Natural killer cell (primary cell): ENCODE measurements around the gene PAPOLA. TPM values are rescaled to one million over a fixed set of nuclear protein-coding genes. Genes with fewer than 3 reads are reported as not detected.

Experiments
- ATAC-seq, 3 donors: fragments of 150-1000 bp in 2 of 3; fragments of 200-7000 bp in 1 of 3; cut with Tn5 transposase; 1 replicate in 1 of 3; 2 replicates in 2 of 3; pipeline ENCODE4 v1.10.0; 2021; ENCODE audit warnings: mild to moderate bottlenecking in 2 of 3, moderate library complexity in 2 of 3
- DNase-seq, 2 donors: peaks; one replicate each; pipeline versions ENCODE4 v3.0.0 to v3.0.0-alpha.2; 2013 to 2021; ENCODE audit warnings: mixed read lengths in 1 of 2
- H3K27ac ChIP-seq: one replicate; pipeline ENCODE4 v1.5.1; 2013; ENCODE audit warnings: mild to moderate bottlenecking, low read length
- H3K27me3 ChIP-seq: one replicate; pipeline ENCODE4 v1.6.1; 2013; ENCODE audit warnings: low read length; ENCODE audit not compliant: control insufficient read depth, insufficient read depth
- H3K36me3 ChIP-seq: one replicate; pipeline ENCODE4 v1.6.1; 2013; ENCODE audit warnings: low read length; ENCODE audit not compliant: control insufficient read depth, insufficient read depth
- H3K4me1 ChIP-seq: one replicate; pipeline ENCODE4 v1.6.1; 2013; ENCODE audit warnings: low read length; ENCODE audit not compliant: control insufficient read depth, insufficient read depth
- H3K4me3 ChIP-seq: one replicate; pipeline ENCODE4 v1.5.1; 2013; ENCODE audit warnings: low read length
- H3K9me3 ChIP-seq: one replicate; pipeline ENCODE4 v1.6.1; 2013; ENCODE audit warnings: low read length; ENCODE audit not compliant: control insufficient read depth, insufficient read depth
- H3K27ac Mint-ChIP-seq, 2 donors: one replicate each; pipeline ENCODE4 v1.8.0; 2022; ENCODE audit warnings: mild to moderate bottlenecking in 2 of 2, mixed read lengths in 2 of 2, moderate library complexity in 1 of 2
- H3K27me3 Mint-ChIP-seq, 2 donors: one replicate each; pipeline ENCODE4 v1.8.0; 2022; ENCODE audit warnings: low read depth in 2 of 2, mixed read lengths in 2 of 2
- H3K36me3 Mint-ChIP-seq: one replicate; pipeline ENCODE4 v1.8.0; 2022; ENCODE audit warnings: mixed read lengths
- H3K4me1 Mint-ChIP-seq, 2 donors: one replicate each; pipeline ENCODE4 v1.8.0; 2022; ENCODE audit warnings: mixed read lengths in 2 of 2
- H3K4me3 Mint-ChIP-seq: one replicate; pipeline ENCODE4 v1.8.0; 2022; ENCODE audit warnings: mild to moderate bottlenecking, moderate library complexity, mixed read lengths
- H3K9me3 Mint-ChIP-seq, 2 donors: one replicate each; pipeline ENCODE4 v1.8.0; 2022; ENCODE audit warnings: mixed read lengths in 2 of 2
- WGBS: methylation state at CpG from one replicate; pipeline ENCODE4 v1.1.7; 2013; ENCODE audit warnings: missing lambda C conversion rate; ENCODE audit not compliant: insufficient coverage; 5-methylcytosine and 5-hydroxymethylcytosine counted together
- intact Hi-C: fragments of 100-400 bp; cut with micrococcal nuclease; formaldehyde crosslinking; loops from one replicate; pipeline ENCODE4 v1.14.2; 2022
- total RNA-seq, 4 donors: library from RNA; stranded (reverse); fragments of 120-200 nt in 1 of 4; gene quantifications; one replicate each; pipeline versions ENCODE4 v1.2.3 to v1.2.4, GENCODE V29; 2013 to 2022
- TF ChIP-seq, protein P1 (sequence below): fragments of 200-600 bp; IDR thresholded peaks from one replicate; pipeline ENCODE4 v1.8.0; 2022; ENCODE audit warnings: antibody characterized with exemption

Gene PAPOLA
- total RNA-seq, 3 donors from 2014 or later (not counting 1 experiment from before 2014, with no cell fraction given): 200 to 225 (median 224) TPM

DNA sequence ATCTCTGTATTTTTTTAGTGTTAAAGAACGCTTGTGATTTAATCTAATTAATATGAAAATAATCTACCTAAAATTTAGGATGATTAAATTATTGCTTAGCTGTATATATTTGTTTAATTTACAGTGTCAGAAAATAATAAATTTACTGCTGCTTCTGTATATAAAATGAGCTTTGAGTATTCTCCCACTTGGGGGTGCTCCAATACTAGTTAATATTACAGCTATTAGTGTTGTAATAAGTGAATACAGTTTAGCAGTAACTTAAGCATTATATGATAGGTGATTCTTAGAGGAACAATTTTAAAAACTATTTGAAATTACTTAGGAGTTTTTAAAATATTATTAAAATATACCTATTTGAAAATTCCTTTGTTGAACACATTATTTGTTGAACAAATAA is 62.2 kb downstream of the PAPOLA start:
- Histone ChIP-seq H3K4me1 (no peaks in the 10 kb centered on the region), H3K27me3 (no peaks in the 10 kb centered on the region), H3K4me3 (no peak overlapping the region), H3K36me3 (peaks cover 73% of the 10 kb centered on the region), H3K9me3 (no peaks in the 10 kb centered on the region), H3K27ac (no peak overlapping the region)
- ATAC-seq (no peak), DNase-seq (peak in 1 of 2 donors; percentile 10)
- peaks cover 14% of the 10 kb centered on the region for H3K36me3 Mint-ChIP-seq
- no peaks in the 10 kb centered on the region for H3K27me3 Mint-ChIP-seq
- WGBS: no CpG with 5 or more reads among the region's 1 CpG
- peak overlapping the region in 1 of 2 donors; percentile 34 for H3K27ac Mint-ChIP-seq
- TF ChIP-seq, protein P1, sequence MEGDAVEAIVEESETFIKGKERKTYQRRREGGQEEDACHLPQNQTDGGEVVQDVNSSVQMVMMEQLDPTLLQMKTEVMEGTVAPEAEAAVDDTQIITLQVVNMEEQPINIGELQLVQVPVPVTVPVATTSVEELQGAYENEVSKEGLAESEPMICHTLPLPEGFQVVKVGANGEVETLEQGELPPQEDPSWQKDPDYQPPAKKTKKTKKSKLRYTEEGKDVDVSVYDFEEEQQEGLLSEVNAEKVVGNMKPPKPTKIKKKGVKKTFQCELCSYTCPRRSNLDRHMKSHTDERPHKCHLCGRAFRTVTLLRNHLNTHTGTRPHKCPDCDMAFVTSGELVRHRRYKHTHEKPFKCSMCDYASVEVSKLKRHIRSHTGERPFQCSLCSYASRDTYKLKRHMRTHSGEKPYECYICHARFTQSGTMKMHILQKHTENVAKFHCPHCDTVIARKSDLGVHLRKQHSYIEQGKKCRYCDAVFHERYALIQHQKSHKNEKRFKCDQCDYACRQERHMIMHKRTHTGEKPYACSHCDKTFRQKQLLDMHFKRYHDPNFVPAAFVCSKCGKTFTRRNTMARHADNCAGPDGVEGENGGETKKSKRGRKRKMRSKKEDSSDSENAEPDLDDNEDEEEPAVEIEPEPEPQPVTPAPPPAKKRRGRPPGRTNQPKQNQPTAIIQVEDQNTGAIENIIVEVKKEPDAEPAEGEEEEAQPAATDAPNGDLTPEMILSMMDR: no peak
- H3K9me3 Mint-ChIP-seq: no peaks in the 10 kb centered on the region
- H3K4me1 Mint-ChIP-seq: peaks cover 0 to 5% of the 10 kb centered on the region in 2 donors
- H3K4me3 Mint-ChIP-seq: no peak overlapping the region
- intact Hi-C loops: no loop called here

DNA sequence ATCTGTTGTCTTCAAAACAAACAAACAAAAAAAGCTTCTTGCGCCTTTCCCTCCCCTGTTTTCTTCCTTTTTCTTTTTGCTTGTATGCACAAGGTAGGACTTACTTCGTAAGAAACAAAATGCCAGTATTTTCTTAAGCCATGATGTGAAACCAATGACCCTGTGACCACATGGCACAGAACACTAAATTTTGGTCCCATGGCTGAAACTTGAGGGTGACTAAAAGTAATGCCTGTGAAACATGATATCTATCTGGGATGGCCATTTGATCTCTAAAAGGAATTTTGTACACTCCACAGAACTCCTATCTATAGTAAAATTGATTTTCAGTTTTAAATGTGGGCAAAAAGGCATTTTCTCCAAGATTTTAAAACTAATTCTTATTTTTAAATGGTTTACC is 63.6 kb downstream of the PAPOLA start:
- Histone ChIP-seq H3K36me3 (peaks cover 60% of the 10 kb centered on the region), H3K4me3 (no peak overlapping the region), H3K27ac (no peak overlapping the region), H3K9me3 (no peaks in the 10 kb centered on the region), H3K4me1 (no peaks in the 10 kb centered on the region), H3K27me3 (no peaks in the 10 kb centered on the region)
- ATAC-seq (no peak), DNase-seq (no peak)
- 100% methylated on average over 2 of the region's 2 CpGs for WGBS
- TF ChIP-seq, protein P1: no peak
- no peak overlapping the region for H3K27ac Mint-ChIP-seq
- intact Hi-C loops: loop anchor here (2.0 kb wide), 1 partner anchor 175 kb away; no protein-coding TSS in a partner anchor
- H3K27me3 Mint-ChIP-seq: no peaks in the 10 kb centered on the region
- H3K9me3 Mint-ChIP-seq: no peaks in the 10 kb centered on the region
- H3K4me3 Mint-ChIP-seq: no peak overlapping the region
- H3K4me1 Mint-ChIP-seq: peaks cover 0 to 5% of the 10 kb centered on the region in 2 donors
- H3K36me3 Mint-ChIP-seq: peaks cover 14% of the 10 kb centered on the region

DNA sequence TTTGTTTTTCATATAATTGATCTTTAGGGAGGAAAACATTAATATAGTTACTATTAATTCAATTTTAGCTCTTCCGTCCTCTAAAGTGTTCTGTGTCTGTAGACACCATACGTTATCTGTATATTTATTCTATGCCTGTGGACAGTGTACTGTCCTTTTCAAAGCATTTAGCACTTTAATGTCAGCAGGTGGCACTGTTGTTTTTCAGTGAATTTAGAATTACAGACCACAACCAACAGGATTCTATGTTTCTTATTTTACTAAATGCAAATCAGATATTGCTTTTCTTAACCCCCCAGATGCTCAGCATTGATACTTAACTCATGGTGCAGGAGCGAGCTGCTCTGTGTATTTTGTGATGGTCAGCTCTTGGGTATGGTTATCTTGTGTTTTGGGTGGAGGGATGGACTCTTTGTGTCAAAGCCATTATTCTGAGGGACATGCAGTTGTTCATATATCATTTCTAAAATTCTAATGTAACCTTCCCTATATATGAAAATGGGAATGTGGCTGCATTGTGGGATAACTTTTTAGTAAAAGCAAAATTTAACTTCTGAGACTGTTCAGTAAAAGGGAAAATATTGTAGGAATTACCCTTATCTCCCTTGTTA is 65.2 kb downstream of the PAPOLA start:
- Mint-ChIP-seq H3K36me3 (peaks cover 14% of the 10 kb centered on the region), H3K9me3 (no peaks in the 10 kb centered on the region), H3K4me3 (no peak overlapping the region), H3K27me3 (no peaks in the 10 kb centered on the region), H3K27ac (no peak overlapping the region), H3K4me1 (peaks cover 0 to 5% of the 10 kb centered on the region in 2 donors)
- DNase-seq (peak in 1 of 2 donors; percentile 53), ATAC-seq (peak in 1 of 3 donors; percentile 53)
- intact Hi-C loops: loop anchor here (2.0 kb wide), 1 partner anchor 173 kb away; no protein-coding TSS in a partner anchor
- Histone ChIP-seq H3K36me3 (peaks cover 58% of the 10 kb centered on the region), H3K27me3 (no peaks in the 10 kb centered on the region), H3K4me1 (no peaks in the 10 kb centered on the region), H3K27ac (no peak overlapping the region), H3K4me3 (no peak overlapping the region), H3K9me3 (no peaks in the 10 kb centered on the region)
- 100% methylated on average over 2 of the region's 3 CpGs for WGBS
- TF ChIP-seq, protein P1: peak; percentile 24

DNA sequence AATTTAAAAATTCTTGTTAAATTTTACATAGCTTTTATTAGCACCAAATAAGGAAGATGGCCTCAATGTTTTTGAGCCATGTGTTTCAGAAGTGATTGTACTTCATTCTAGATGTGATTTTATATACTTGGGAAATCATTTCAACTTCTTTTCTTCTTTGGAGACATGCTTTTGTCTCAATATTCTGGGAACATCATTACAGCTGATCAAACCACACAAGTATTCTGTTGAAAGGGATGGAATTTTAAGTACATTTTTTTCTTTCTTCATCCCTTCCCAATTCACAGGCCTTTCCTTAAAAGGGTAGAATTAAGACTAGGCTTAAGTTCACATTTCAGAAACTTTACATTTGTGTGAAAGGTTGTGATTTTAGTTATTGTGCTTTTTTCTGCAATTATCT is 66.4 kb downstream of the PAPOLA start:
- H3K27ac Mint-ChIP-seq: peak overlapping the region in 1 of 2 donors; percentile 10
- peaks cover 5 to 6% of the 10 kb centered on the region in 2 donors for H3K4me1 Mint-ChIP-seq
- Histone ChIP-seq H3K27me3 (no peaks in the 10 kb centered on the region), H3K4me3 (no peak overlapping the region), H3K9me3 (no peaks in the 10 kb centered on the region), H3K27ac (no peak overlapping the region), H3K4me1 (no peaks in the 10 kb centered on the region), H3K36me3 (peaks cover 47% of the 10 kb centered on the region)
- H3K9me3 Mint-ChIP-seq: no peaks in the 10 kb centered on the region
- intact Hi-C loops: no loop called here
- H3K27me3 Mint-ChIP-seq: no peaks in the 10 kb centered on the region
- peaks cover 14% of the 10 kb centered on the region for H3K36me3 Mint-ChIP-seq
- ATAC-seq: no peak
- H3K4me3 Mint-ChIP-seq: no peak overlapping the region
- TF ChIP-seq, protein P1: no peak
- DNase-seq: no peak
